Measurements from ENCODE around the gene IL21R.

Gene IL21R

DNA sequence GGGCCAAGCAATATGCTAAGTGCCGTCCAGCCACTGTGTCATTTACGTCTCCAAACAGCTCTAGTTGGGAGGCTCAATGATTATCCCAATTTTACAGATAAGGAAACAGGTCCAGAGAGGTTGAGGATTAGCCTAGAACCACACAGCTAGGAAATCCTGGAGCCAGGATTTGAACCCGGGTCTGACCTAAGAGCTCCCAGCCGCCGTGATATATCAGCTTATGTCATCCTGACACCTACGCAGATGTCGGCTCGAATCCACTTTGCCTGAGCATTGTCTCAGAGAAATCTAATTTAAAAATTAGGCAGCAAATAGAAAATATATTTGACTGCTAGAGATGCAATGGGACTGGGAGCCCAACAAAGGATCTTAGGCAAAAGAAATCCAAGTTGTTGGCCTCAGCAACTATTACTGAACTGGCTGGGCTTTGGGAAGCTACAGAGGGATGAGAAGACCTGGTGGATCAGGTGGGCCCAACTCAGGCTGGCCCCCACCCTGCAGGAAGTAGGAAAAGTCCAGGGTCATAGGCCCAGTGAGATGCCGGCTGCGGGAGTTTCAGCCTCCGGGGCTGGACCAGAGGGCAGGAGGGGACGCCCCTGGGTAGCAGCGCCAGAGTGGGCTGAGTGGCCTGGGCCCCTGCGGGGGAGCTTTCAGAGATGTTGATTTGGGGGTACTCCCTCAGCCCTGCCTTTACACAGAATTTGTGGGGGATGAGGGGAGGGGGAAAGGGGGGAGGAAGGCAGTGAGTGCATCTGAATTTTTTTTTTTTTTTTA lies 35.1 kb upstream of the IL21R start:
- in situ Hi-C loops (cut with HindIII; ENCODE audit: low sequenced_read_pairs), result no loop called here
- no peak overlapping the region for H3K4me3 ChIP-seq (ENCODE audit: low read depth, low read length)
- DNase-seq (ENCODE audit: low read depth, low spot score), result no peak
- TF ChIP-seq, protein P1, sequence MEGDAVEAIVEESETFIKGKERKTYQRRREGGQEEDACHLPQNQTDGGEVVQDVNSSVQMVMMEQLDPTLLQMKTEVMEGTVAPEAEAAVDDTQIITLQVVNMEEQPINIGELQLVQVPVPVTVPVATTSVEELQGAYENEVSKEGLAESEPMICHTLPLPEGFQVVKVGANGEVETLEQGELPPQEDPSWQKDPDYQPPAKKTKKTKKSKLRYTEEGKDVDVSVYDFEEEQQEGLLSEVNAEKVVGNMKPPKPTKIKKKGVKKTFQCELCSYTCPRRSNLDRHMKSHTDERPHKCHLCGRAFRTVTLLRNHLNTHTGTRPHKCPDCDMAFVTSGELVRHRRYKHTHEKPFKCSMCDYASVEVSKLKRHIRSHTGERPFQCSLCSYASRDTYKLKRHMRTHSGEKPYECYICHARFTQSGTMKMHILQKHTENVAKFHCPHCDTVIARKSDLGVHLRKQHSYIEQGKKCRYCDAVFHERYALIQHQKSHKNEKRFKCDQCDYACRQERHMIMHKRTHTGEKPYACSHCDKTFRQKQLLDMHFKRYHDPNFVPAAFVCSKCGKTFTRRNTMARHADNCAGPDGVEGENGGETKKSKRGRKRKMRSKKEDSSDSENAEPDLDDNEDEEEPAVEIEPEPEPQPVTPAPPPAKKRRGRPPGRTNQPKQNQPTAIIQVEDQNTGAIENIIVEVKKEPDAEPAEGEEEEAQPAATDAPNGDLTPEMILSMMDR (IDR thresholded peaks at IDR 0.05; ENCODE audit: low read depth, low read length), result no peak

- TF ChIP-seq, protein P1 (IDR thresholded peaks at IDR 0.05; ENCODE audit: low read depth, low read length), result peak; percentile 84
- DNase-seq (ENCODE audit: low read depth, low spot score), result peak; percentile 61
- in situ Hi-C loops (cut with HindIII; ENCODE audit: low sequenced_read_pairs), result no loop called here
- H3K4me3 ChIP-seq (ENCODE audit: low read depth, low read length), result no peak overlapping the region
Measured at GRCh38 chr16:27367461-27368357, 34.3 kb upstream of the IL21R start.

- TF ChIP-seq, protein P1 (IDR thresholded peaks at IDR 0.05; ENCODE audit: low read depth, low read length), result no peak
- in situ Hi-C loops (cut with HindIII; ENCODE audit: low sequenced_read_pairs), result no loop called here
- no peak overlapping the region for H3K4me3 ChIP-seq (ENCODE audit: low read depth, low read length)
- DNase-seq (ENCODE audit: low read depth, low spot score), result no peak
Measured at GRCh38 chr16:27368358-27368722, 33.6 kb upstream of the IL21R start.

DNA sequence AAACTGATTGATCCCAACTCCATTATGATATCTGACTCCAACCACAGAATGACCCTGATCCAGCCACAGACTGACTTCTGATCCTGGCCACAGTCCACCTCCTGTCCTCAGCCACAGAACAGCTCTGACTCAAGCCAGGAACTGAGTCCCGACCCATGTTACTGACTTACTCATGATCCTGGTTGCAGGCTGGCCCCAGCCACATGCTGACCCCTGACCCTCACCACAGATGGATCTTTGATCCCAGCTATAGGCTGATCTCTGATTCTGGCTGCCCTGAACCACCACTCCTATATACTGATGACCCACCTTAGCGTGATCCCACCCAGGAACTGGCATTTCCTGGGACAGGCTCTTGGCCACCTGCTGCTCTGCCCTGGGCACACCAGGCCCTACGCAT lies 32.2 kb upstream of the IL21R start:
- DNase-seq (ENCODE audit: low read depth, low spot score), result peak; percentile 41
- no peak overlapping the region for H3K4me3 ChIP-seq (ENCODE audit: low read depth, low read length)
- TF ChIP-seq, protein P1 (IDR thresholded peaks at IDR 0.05; ENCODE audit: low read depth, low read length), result no peak
- in situ Hi-C loops (cut with HindIII; ENCODE audit: low sequenced_read_pairs), result no loop called here

GRCh38 chr16:27370318-27370717 lies 31.7 kb upstream of the IL21R start:
- DNase-seq (ENCODE audit: low read depth, low spot score), result no peak
- TF ChIP-seq, protein P1 (IDR thresholded peaks at IDR 0.05; ENCODE audit: low read depth, low read length), result no peak
- no peak overlapping the region for H3K4me3 ChIP-seq (ENCODE audit: low read depth, low read length)
- in situ Hi-C loops (cut with HindIII; ENCODE audit: low sequenced_read_pairs), result no loop called here

GRCh38 chr16:27373312-27373711 lies 28.7 kb upstream of the IL21R start:
- in situ Hi-C loops (cut with HindIII; ENCODE audit: low sequenced_read_pairs), result no loop called here
- TF ChIP-seq, protein P1 (IDR thresholded peaks at IDR 0.05; ENCODE audit: low read depth, low read length), result no peak
- DNase-seq (ENCODE audit: low read depth, low spot score), result no peak
- H3K4me3 ChIP-seq (ENCODE audit: low read depth, low read length), result no peak overlapping the region

Measured in astrocyte of the spinal cord (primary cell).